HG03095 (cell line): ENCODE data around the gene LHFPL2.
A peak's percentile ranks its signal among the peaks of the same experiment; 100 is the strongest.

Experiments
- ATAC-seq: cut with Tn5 transposase; IDR thresholded peaks from one replicate; pipeline ENCODE4 v1.9.1; 2021; ENCODE audit warnings: moderate library complexity; ENCODE audit not compliant: unreplicated experiment

Gene LHFPL2

DNA sequence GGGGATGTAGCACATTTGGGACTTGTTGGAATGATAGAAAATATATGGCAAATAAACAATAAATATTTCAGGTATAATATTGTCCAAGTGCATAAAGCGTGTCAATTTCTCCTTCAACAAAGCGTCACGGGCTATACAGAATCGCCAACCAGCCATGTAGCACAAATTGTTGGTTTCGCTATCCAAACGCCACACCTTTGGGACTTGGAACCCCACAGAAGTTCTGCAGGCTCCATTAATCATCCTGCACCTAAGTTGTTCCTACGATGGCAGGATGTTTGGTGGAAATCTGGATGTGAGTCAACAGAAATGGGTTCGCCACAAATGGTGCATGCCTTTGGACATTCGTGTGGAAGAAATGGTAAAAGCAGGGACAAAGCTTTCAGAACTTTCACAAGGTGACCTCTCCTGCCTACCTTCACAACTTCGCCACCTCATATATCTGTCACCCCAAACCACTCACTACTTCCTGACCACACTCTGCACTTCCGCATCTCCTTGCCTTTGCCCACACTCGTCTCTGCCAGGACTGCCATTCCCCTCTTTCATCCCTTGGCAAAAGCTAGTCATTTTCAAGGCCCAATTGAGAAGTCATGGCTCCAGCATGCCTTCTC lies 95.7 kb downstream of the LHFPL2 start:
- no peak for ATAC-seq

DNA sequence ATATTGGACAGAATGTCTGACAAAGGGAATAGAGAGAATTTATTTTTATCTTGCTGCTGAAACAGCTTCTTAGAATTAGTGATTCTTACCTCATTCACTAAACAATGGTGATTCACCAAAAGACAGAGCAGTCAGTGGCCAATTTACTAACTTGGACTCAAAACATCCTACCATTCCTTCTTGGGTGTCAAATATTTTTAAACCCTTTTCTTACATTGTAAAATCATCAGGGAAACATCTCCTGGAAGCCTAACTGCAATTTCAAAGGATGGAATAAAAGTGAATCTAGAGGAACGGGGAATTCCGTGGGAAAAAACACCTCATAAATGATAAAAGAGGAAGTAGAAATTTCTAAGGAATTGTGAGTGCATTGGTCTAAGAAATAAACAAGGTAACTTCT lies 97.7 kb downstream of the LHFPL2 start:
- no peak for ATAC-seq

DNA sequence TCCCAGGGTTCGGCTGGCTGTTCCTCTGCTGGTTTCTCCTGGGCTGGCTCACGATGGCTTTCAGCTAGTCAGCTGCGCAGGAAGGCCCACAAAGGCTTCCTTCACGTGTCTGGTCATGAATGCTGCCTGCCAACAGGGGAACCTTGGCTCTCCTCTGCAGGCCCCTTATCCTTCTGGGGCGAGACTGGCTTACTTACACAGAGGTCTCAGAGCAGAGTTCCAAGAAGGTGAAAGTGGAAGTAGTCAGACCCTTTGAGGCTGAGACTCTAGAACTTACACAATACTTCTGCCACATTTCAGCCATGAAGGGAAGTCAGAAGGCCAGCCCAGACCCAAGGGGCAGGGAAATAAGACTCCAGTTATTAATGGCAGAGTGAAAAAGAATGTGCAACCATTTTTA lies 99.5 kb downstream of the LHFPL2 start:
- no peak for ATAC-seq

DNA sequence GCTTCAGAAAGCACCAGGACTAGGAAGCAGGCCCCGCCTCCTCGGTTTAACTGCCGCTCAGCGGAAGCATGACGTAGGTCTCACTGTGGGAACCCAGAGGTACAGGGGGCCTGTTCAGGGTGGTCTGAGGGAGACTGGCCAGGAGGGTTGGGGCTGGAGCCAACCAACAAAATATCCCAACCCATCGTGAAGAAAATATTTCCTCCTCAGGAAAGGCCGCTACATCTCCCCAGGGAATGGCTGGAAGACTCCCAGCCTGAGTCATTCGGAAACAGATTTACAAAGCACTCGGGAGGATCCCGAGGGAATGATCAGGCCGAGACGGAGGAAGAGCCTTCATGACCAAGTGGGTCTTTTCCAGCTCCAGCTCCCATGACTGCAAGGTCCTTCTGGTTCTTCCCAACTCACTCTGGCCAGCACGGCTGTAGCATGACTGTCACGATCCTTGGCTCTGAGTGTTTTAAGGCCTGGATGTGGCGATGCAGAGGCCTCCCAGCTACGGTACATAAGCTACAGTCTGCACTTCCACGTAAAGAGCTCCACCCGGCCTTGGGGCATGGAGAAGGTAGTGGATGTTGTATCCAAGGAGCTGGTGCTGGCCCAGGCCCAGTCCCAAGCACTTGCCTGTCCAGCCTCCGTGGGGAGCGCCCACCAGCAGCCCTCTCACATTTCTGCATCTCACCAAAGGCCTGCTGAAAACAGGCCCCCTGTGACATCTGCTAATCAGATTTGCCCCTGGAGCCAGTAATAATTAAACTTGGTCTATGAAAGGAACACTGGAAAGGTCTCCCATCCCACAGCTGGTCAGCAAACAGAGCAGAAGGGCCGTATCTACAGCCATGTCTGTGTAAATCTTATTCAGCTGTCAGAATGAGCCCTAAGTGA lies 100.6 kb downstream of the LHFPL2 start:
- no peak for ATAC-seq

DNA sequence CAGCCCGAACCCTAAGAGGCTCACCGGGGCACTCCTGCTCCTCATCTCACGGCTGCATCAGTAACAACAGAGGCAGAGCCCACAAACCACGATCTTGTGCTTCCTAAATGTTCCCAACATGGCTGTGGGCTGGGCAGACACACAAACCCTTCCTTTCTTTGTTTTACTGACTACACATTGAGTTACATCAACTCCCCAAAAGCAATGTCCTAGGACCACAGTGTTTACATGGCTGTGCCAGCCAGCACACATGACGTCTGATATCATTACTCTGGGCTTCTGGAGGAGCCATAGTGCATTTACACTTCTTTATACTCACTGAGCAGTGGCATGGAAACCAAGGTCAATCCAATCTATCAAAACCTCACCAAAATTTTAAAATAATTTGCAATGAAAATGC lies 101.4 kb downstream of the LHFPL2 start:
- ATAC-seq: no peak

DNA sequence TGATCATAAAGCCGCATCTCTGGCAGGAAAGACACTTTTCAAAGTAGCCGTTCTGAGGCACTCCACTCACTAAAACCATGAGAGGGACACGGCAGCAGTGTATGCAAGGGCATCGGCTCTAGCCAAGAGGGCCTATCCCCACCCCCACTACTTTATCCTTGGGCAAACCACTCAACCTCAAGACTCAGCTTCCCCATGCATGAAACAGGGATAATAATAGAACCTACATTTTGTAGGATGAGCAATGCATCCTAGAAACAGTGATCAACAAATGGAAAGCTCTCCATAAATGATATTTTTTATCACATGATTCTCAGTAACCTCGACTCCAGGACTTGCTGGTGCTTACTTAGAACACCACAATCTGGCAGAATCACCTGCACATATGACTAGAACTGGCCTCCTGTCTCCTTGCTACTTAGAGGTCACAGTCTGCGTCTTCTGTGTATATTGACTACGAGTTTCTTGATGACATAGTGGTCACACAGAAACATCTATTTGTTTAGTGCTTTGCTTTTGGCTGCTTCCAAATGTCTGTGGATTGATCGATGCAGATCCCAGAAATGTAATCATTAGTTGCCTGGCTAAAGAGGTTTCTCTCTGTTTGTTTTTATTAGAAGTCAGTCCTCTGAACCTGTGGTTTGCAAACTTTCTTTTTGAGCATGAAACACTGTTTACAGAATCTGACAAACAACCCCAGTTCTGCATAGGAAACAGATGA lies 102.1 kb downstream of the LHFPL2 start:
- ATAC-seq: no peak

DNA sequence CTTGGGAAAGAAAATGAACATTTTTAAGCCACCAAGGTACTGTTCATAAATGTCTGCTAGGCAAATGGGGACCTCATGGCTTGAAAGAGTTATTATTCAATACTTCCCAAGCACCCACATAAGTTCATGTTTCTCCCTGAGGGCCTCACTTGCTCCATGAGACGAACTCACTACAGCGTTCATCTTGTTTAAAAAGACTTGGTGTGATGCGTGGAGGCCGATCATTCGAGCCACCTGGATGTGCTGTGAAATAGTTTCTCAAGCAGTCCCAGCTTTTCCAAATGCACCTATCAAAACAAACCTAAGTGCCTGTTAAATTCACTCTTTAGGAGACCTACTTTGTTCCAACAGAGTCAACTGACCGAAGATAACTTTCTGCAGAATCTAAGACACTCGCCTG lies 103.2 kb downstream of the LHFPL2 start:
- ATAC-seq: no peak

DNA sequence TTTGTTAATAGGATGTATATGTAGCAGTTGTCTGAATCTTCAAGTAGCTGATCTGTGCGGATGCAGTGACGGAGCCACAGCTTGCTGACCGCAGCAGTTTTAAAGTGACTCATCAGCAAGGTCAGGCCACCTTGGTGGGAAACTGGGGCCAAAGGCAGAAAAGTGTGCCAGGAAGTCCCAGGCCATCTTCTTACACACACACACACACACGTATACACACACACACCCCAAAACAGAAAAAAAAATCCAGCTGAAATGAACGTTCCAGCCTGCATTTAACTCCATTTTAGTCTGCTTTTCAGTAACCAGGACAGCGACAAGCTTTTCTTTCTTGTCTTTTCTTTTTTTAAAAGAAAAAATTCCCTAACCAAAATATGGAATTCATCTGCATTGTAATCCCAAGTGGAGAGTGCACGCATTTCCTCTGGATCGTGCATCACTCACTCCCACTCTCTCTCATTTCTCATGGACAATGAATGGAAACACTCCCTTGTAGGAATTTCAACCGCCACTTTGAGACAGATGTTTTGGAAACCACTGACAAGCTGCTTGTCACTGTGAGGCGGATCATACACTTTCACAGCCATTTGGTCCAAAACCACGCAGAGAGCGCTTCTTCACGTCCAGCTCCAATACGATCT lies 103.9 kb downstream of the LHFPL2 start:
- ATAC-seq: peak; percentile 62

DNA sequence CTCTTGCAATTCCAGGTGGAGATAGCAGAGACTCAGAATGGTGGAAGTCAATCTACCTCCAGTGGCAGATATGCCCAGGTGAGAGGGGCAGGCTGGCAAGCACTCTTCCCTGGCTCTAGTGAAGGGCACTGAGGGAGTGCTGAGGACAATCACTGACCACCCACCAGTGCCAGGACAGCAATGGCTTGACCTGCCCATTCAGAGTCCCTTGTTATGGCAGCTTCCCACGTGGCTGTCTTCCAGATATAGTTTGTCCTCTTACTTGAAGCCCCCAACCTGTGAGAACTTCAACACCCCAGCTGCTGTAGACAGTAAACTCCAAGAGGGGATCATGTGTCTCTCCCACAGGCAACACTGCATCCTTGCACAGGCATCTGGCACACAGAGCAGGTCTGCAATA lies 104.7 kb downstream of the LHFPL2 start:
- no peak for ATAC-seq

DNA sequence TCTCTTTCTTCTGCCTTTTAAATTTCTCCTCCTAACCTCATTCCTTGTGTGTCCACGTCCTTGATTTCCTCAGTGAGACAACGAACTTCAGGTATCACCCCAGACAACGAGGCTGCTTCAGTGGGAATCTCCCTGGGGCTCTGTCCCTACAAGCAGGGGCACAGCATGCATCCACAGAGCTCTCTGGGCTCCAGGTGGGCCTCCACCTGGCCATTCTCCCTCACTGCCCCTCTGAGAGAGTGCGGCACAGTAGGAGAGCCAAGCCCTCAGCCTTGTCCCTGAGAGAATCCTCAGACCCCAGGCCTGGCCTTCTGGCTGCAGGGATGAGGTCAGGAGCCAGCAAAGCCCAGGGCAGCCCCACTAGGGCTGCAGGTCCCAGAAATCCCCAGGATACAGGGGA lies 105.3 kb downstream of the LHFPL2 start:
- ATAC-seq: no peak

DNA sequence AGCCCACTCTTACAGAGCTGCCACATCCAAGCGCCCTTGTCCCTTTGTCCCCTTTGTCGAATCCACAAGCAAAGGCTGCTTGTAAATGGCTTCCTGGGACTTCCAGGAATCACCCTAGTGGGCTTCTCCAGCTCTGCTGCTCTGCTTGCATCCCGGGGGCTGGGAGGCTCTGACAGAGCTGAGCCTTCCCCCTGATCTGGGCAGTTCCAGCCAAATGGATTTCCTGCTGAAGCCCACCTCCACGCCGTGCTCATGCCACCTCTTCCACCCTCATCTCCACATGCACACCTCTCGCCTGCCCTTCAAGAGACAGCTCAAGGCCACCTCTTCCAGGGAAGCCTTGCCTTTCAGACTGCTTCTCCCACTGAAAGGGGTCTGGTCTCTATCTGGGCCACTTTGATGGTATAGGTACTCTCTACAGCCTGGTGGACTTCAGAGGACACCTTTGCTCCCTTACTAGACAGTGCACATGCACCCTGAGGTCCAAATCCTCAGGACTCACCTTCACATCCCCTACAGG lies 106.2 kb downstream of the LHFPL2 start:
- no peak for ATAC-seq

DNA sequence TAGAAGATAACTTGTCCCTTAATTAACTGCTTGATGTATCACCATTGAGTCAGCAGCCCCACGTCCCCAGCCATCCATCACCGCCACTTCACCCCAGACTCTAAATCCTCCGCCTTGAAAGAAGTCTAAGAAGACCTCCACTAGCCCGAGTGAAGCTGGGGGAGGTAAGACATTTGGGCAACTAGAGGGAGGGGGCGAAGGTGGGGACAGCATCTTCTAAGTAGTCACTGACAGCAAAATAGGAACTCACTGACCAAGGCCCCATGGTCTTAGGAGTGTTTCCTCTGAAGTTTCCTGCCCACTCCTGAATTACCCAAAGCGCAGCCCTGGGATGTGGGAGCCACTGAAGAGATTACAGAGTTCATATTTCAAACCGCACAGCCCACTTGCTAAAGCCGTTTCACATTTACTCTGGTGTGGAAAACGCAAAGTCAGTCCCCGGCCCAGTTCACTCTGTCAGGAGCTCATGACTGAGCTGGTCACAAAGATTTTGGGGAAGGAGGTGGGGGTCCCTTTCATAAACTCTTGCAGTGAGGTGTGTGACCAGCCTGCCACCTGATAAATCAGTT lies 107.4 kb downstream of the LHFPL2 start:
- ATAC-seq: no peak

DNA sequence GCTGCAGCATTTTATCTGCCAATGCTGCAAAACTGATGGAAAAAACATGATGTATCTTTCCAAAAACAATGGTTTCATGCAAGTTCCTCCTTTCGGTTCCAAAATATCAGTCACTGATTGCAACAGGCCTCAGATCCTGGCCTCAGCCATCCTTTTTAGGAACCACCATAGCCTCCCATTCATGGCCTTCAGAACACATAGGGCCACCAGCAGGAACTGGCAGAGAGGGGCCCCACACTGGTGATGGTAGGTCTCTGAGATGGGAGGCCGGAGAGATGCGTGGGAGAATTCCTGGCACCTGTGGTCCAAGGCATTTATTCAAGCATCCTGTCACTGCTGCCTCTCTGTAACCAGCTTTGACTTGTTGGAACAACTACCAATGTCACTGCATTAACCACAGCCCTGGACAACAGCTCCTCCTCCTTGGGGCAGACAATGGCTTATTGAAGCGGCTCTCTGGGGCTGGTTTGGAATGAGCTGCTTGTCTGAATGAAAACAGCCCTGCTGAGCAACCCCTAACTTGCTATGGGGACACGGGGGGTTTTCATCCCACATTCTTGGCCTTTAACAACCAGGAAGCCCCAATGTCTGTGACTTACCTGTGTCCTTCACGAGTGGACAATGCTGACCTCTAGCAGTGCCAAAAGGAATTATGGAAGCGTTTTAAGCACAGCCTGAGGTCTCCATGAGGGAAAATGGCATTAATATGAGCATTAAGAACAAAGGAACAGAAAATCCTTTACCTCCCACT lies 108.1 kb downstream of the LHFPL2 start:
- no peak for ATAC-seq

DNA sequence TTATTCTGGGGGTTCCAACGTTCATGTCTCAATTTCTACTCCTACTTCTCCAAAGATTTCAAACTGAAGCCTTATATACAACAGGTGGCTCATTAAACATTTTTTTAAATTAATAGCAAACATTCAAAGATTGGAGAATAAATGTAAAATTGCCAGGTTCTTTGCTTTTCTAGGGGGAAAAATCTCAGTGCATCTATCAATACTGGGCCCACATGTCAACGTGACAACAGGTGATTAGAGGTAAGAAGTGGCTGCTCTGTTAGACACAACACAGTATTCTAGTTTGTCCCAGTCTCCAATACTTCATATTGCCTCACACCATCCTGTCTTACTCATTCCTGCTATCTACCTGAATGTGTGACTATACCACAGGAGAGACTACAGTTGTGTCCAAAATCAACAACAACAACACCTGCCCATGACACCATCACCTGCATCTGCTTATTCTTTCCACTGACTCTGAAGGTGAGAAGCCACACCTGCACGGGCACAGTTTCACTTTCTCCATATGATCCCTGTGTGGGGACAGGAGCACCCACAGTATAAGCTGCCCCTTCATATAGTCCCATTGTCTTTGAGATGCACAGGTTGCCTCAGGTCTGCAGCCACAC lies 110.2 kb downstream of the LHFPL2 start:
- ATAC-seq: no peak

DNA sequence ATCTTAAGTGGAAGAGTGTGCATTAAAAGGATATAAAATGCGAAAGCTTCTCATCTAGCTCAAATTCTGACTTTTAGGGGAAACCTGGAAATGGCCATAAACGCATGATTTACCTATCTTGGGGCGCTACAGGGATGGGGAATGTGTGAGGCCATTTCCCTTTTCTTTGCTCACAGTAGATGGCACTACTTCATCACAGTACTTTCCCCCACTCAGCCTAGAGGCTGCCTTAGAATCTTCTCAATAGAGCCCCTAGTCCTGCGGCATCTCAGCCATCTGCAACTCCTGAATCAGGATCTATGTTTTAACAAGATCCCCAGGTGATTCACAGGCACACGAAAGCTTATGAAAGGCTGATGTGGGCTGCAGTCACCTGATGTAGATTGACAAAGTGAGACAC lies 110.8 kb downstream of the LHFPL2 start:
- no peak for ATAC-seq

DNA sequence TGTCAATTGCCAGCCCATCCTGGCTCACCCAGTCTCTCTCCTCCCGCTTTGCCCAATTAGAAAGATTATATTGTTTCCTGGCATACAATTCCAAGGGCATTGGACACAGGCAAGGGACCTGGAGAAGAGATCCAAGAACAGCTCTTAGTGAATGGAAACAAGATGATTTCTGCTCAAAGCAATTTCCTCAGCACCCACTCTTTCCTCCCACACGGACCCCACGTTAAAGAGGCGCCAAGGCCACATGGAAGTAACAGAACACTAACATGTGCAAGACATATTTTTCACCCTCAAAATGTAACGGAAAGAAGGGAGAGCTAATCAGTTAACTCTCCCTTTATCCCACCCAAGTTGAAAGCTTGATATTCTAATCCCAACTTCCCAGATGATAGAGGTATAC lies 111.2 kb downstream of the LHFPL2 start:
- ATAC-seq: no peak

DNA sequence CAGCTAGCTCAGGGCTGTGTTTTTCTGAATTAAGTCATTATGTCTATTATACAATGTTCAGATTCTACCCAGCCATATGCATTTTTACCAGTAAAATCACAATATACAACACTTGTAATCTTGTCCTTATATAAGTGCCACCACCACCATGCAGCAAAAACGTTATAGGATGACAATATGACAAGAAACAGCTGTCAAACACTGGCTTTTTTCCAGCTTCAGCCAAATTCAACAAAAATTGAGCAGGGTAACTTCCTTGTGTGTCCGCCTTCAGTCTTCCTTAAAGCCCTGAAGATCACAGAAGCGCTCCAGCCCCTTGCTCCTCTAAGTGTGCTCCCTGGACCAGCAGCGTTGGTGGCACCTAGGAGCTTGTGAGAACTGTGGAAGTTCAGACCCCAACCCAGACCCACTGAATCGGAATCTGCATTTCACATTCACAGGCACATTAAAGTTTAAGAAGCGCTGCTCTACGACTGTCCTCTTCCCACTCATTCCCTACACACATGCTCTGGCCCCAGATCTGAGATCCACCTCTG lies 111.8 kb downstream of the LHFPL2 start:
- no peak for ATAC-seq

DNA sequence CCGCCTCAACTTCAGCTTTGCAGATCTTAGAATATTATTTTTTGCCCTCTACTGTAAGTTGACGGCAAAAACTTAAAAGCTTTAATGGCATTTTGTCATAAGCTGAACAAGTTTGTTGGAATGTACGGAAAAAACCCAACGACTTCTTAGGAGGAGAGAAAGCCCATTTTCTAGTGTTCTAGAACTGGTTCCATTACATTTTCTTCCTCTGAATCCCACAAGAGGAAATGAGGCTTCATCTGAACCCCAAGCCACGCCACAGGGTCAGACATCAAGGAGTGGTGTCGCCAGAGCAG lies 113.7 kb downstream of the LHFPL2 start:
- no peak for ATAC-seq

DNA sequence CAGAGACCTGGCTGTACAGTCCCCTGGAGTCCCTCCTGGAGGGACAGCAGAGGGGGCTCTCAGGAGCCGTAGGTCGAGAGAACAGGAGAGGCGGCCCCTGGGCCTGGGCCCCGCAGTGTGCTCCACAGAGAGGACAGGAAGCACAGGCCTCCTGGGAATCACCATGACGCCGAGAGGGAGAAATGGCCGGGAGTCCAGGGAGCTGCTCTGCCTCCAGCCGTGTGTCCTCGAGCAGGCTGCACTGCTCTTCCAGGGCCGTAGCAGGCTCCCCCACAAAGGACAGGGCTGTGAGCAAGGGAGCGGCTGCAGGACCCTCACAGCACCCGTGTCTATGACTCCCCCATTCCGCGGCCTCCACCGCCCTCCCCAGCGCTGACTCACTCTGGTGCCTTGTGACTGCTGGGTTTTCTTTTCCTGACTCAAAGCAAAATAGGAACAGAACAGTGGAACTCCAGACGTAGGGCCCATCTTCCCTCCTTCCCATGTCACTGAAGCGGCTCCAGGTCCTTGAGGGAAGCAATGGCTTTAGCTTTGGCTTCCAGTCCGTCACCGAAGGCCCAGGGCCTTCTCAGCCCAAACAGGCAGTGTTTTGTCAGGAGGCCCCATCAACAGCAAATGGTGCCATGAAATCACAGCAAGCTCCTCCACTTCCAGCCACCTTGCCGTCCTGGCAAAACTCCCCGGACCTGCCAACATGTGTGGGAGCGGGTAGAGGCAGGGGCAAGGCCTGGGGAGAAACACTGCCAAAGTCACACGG lies 114.2 kb downstream of the LHFPL2 start:
- ATAC-seq: no peak
